ENCODE results near the gene NRM. TPM values are rescaled to one million over a fixed set of nuclear protein-coding genes. Genes with fewer than 3 reads are reported as not detected.

NRM gene
- total and polyA plus RNA-seq, 2 of the 13 experiments (the other 11 are each of a cell fraction or from before 2014, with no cell fraction given) = 12.5 to 16.0 TPM

GRCh38 chr6:30719791-30720737, 29.3 kb upstream of the NRM start, which contains the start of gene TUBB (continued):
- TF ChIP-seq ZNF275 (CRISPR knock-in tag; IDR thresholded peaks at IDR 0.05; ENCODE audit: borderline replicate concordance) = no peak; the same call in 1 of the 2 replicates
- no peak for TF ChIP-seq POGZ (CRISPR knock-in tag; IDR thresholded peaks at IDR 0.05)
- no peak for TF ChIP-seq CEBPZ (IDR thresholded peaks at IDR 0.05; ENCODE audit: low read length)
- TF ChIP-seq ZMYM2 (CRISPR knock-in tag; IDR thresholded peaks at IDR 0.05) = no peak
- peak; percentile 83 for TF ChIP-seq SAP130 (CRISPR knock-in tag; IDR thresholded peaks at IDR 0.05; ENCODE audit: low read depth)
- no peak for TF ChIP-seq ZNF562 (CRISPR knock-in tag; IDR thresholded peaks at IDR 0.05; ENCODE audit: borderline replicate concordance)
- peak; percentile 80; the same call in 1 of the 2 replicates for TF ChIP-seq PATZ1 (CRISPR knock-in tag; IDR thresholded peaks at IDR 0.05)
- no peak for TF ChIP-seq ZNF496 (CRISPR knock-in tag; IDR thresholded peaks at IDR 0.05; ENCODE audit: insufficient replicate concordance)
- TF ChIP-seq MAF1 (CRISPR knock-in tag; IDR thresholded peaks at IDR 0.05; ENCODE audit: borderline replicate concordance) = no peak
- TF ChIP-seq IRF1 (CRISPR knock-in tag; IDR thresholded peaks at IDR 0.05; ENCODE audit: low read depth) = no peak
- TF ChIP-seq ZNF142 (CRISPR knock-in tag; IDR thresholded peaks at IDR 0.05) = peak; percentile 67; the same call in 1 of the 2 replicates
- no peak for TF ChIP-seq ZNF644 (CRISPR knock-in tag; IDR thresholded peaks at IDR 0.05; ENCODE audit: low read depth)

Data from HepG2 (cell line).